Measurements from ENCODE around the gene TMC6. TPM values are rescaled to one million over a fixed set of nuclear protein-coding genes. Genes with fewer than 3 reads are reported as not detected.

TMC6 gene, protein sequence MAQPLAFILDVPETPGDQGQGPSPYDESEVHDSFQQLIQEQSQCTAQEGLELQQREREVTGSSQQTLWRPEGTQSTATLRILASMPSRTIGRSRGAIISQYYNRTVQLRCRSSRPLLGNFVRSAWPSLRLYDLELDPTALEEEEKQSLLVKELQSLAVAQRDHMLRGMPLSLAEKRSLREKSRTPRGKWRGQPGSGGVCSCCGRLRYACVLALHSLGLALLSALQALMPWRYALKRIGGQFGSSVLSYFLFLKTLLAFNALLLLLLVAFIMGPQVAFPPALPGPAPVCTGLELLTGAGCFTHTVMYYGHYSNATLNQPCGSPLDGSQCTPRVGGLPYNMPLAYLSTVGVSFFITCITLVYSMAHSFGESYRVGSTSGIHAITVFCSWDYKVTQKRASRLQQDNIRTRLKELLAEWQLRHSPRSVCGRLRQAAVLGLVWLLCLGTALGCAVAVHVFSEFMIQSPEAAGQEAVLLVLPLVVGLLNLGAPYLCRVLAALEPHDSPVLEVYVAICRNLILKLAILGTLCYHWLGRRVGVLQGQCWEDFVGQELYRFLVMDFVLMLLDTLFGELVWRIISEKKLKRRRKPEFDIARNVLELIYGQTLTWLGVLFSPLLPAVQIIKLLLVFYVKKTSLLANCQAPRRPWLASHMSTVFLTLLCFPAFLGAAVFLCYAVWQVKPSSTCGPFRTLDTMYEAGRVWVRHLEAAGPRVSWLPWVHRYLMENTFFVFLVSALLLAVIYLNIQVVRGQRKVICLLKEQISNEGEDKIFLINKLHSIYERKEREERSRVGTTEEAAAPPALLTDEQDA
- total RNA-seq, result 12.4 to 19.6 TPM (median 17.5 TPM) in 3 replicates
- long read RNA-seq, full-length matches to known transcripts, result 4 of 23 reads
- long read RNA-seq, partial matches to known transcripts, result 5 of 23 reads
- long read RNA-seq, other reads (novel, unspliced or antisense), result 14 of 23 reads

DNA sequence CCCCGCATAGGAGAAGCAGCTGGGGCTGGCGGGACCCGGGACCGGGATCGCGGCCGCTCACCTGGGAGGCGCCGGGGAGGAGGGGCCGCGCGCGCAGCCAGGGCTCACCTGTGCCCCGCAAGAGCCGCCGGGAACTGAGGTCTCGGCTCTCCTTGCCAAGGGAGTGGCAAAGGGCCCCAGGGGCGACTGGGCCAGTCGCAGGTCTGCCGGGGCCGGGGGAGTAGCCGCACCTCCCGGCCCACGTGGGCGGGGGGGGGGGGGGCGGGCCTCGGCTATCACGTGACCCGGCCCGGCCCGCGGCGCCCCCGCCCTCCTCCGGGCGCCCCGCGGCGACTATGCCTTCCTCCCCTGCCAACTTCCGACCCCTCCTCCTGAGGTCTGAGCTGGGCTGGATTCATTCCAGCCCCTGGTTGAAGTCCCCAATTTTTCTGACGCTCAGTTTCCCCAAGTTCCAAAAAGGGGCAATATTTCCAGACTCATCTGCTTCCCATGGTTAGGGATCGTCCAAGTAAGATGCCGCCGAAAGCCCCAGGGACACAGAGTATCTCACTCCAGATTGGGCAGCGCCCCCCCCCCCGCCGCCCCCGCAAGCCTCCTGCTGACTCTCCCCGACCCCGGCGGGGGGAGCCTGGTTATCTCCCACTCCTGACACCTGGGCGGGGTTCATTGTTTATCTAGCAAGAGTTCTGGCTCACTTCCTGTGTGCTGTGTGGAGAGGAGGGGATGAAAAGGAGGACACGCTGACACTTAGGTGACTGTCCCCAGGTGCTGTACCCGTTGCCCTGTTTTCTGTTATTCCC lies at the start of gene TMC6:
Gene TMC6, minus strand, starts transcription at position 205 of the 800 bp plus-strand sequence. CDS start 1,923 bp downstream, outside the sequence.
- no peak for DNase-seq (ENCODE audit: low spot score)
- peak within 1 kb of the TSS; percentile 36 for H3K27ac Mint-ChIP-seq (ENCODE audit: unreplicated experiment)
- H3K4me1 Mint-ChIP-seq (ENCODE audit: low read depth), result peaks cover 12% of the 10 kb centered on the region
- peaks cover under 1% of the 10 kb centered on the region for H3K36me3 Mint-ChIP-seq (ENCODE audit: low read depth)
- H3K27me3 Mint-ChIP-seq (ENCODE audit: low read depth), result no peaks in the 10 kb centered on the region
- H3K4me3 Mint-ChIP-seq (ENCODE audit: unreplicated experiment), result peak within 1 kb of the TSS; percentile 78
- H3K9me3 Mint-ChIP-seq (ENCODE audit: low read depth), result no peaks in the 10 kb centered on the region
- TF ChIP-seq, protein P1, sequence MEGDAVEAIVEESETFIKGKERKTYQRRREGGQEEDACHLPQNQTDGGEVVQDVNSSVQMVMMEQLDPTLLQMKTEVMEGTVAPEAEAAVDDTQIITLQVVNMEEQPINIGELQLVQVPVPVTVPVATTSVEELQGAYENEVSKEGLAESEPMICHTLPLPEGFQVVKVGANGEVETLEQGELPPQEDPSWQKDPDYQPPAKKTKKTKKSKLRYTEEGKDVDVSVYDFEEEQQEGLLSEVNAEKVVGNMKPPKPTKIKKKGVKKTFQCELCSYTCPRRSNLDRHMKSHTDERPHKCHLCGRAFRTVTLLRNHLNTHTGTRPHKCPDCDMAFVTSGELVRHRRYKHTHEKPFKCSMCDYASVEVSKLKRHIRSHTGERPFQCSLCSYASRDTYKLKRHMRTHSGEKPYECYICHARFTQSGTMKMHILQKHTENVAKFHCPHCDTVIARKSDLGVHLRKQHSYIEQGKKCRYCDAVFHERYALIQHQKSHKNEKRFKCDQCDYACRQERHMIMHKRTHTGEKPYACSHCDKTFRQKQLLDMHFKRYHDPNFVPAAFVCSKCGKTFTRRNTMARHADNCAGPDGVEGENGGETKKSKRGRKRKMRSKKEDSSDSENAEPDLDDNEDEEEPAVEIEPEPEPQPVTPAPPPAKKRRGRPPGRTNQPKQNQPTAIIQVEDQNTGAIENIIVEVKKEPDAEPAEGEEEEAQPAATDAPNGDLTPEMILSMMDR (IDR thresholded peaks at IDR 0.05), result no peak

DNA sequence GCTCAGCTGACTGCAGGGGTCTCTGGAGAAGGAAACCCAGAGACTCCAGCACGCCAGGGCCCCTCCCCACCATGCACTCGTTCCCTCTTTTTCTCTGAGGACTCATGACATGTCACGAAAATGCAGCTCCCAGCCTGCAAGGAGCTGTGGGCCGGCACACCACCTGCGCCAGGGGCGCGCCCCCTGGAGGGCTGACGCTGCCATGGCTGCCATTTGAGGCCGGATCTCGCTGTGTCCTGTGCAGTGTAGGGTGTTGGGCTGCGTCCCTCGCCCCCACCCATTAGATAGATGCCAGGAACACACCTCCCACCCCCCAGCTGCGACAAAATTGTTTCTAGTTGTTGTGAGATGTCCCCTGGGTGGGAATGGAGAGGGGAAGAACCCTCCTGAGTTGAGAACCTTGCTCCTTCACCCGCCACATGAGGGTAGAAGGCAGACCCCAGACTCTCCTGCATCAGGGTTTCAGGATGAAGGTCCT lies 48.0 kb upstream of the TMC6 start:
- DNase-seq (ENCODE audit: low spot score), result no peak
- no peak overlapping the region for H3K4me3 Mint-ChIP-seq (ENCODE audit: unreplicated experiment)

DNA sequence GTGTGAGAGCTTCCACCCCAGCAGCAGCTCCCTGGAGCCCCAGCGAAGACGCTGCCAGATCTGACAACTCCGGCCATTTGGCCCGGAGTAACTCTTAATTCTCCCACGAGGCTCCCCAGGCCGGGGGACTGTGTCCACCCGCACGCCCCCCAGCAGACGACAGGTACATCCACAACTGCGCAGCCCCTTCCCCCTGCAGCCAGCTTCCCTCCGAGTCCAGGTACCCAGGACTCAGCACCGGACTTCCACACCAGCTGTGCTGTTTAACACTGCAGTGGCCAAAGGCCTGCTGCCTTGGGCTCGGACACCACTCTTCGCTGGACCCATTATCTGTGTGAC lies 47.1 kb upstream of the TMC6 start:
- Mint-ChIP-seq H3K27ac (ENCODE audit: unreplicated experiment) (no peak overlapping the region), H3K36me3 (ENCODE audit: low read depth) (peaks cover 3% of the 10 kb centered on the region), H3K27me3 (ENCODE audit: low read depth) (no peaks in the 10 kb centered on the region), H3K4me1 (ENCODE audit: low read depth) (peaks cover 30% of the 10 kb centered on the region), H3K4me3 (ENCODE audit: unreplicated experiment) (no peak overlapping the region), H3K9me3 (ENCODE audit: low read depth) (no peaks in the 10 kb centered on the region)
- no peak for DNase-seq (ENCODE audit: low spot score)
- TF ChIP-seq, protein P1 (IDR thresholded peaks at IDR 0.05), result no peak

More for the DNA sequence above, 48.0 kb upstream of the TMC6 start:
- no peak overlapping the region for H3K27ac Mint-ChIP-seq (ENCODE audit: unreplicated experiment)
- TF ChIP-seq, protein P1 (IDR thresholded peaks at IDR 0.05), result peak; percentile 86
- H3K4me1 Mint-ChIP-seq (ENCODE audit: low read depth), result peaks cover 33% of the 10 kb centered on the region
- H3K36me3 Mint-ChIP-seq (ENCODE audit: low read depth), result peaks cover 3% of the 10 kb centered on the region
- H3K9me3 Mint-ChIP-seq (ENCODE audit: low read depth), result no peaks in the 10 kb centered on the region
- no peaks in the 10 kb centered on the region for H3K27me3 Mint-ChIP-seq (ENCODE audit: low read depth)

DNA sequence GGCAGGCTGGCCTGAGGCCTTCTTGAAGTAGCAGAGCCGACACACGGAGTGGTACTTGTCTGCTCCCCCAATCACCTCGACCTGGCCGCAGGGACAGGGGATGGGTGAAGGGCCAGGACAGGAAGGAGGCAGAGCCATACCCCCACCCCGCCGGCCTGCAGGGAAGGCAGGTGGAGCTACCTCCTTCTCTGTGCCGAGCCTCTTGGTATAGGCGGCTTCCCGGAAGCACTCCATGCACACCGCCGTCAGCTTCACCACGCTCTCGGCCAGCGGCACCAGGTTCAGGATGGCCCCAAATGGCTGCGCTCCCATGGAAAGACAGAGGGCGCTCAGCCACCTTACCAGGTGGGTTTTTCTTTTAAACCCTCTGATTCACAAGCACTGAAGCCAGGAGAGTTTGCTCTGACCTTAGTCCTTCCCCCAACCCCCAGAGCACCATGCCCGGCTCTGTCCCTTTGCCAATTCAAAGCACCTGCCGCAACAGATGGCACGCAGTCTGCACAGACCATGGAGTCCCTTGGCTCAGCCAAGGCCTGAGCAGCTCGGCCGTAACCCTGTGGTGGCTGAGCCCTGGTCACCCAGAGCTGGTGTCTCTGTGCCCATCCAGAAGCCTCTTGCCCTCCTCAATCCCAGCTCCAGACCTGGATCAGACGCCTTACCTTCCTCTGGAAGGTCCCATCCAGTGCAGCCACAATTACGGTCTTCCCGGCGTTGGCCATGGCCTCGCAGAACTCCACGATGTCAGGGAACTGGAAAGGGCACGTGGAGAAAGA lies 46.5 kb upstream of the TMC6 start:
- TF ChIP-seq, protein P1 (IDR thresholded peaks at IDR 0.05), result no peak
- Mint-ChIP-seq H3K9me3 (ENCODE audit: low read depth) (no peaks in the 10 kb centered on the region), H3K27ac (ENCODE audit: unreplicated experiment) (no peak overlapping the region), H3K36me3 (ENCODE audit: low read depth) (peaks cover 3% of the 10 kb centered on the region), H3K4me1 (ENCODE audit: low read depth) (peaks cover 25% of the 10 kb centered on the region), H3K4me3 (ENCODE audit: unreplicated experiment) (no peak overlapping the region), H3K27me3 (ENCODE audit: low read depth) (no peaks in the 10 kb centered on the region)
- no peak for DNase-seq (ENCODE audit: low spot score)
